Activated CD8-positive, alpha-beta memory T cell treated with anti-CD3 and anti-CD28 coated beads, Interleukin-2, amount 50 U/mL, for 1 hour (primary cell): Measurements from ENCODE around the gene SLC26A8.
"Not testable (repeated sequence)": the region's sequence is repeated elsewhere in the genome, so short reads cannot be mapped to it uniquely, and the experiment has no call there.

ENCODE experiments used
- DNase-seq: peaks from one replicate; pipeline ENCODE4 v3.0.0-alpha.2; 2020; ENCODE audit errors: extremely low read depth

SLC26A8 gene

GRCh38 chr6:35945650-35946025, 78.8 kb downstream of the SLC26A8 start:
- DNase-seq: no peak

GRCh38 chr6:35943390-35943789, 81.1 kb downstream of the SLC26A8 start:
- DNase-seq: no peak

GRCh38 chr6:35942355-35942754, 82.1 kb downstream of the SLC26A8 start:
- no peak for DNase-seq

DNA sequence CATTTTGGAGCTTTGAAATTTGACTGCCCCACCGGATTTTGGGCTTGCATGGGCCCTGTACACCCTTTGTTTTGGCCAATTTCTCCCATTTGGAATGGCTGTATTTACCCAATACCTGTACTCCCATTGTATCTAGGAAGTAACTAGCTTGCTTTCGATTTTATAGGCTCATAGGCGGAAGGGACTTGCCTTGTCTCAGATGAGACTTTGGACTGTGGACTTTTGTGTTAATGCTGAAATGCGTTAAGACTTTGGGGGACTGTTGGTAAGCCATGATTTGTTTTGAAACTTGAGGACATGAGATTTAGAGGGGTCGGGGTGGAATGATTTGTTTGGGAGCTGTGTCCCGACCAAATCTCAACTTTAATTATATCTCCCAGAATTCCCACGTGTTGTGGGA, 83.3 kb downstream of the SLC26A8 start:
- not testable (repeated sequence) for DNase-seq

DNA sequence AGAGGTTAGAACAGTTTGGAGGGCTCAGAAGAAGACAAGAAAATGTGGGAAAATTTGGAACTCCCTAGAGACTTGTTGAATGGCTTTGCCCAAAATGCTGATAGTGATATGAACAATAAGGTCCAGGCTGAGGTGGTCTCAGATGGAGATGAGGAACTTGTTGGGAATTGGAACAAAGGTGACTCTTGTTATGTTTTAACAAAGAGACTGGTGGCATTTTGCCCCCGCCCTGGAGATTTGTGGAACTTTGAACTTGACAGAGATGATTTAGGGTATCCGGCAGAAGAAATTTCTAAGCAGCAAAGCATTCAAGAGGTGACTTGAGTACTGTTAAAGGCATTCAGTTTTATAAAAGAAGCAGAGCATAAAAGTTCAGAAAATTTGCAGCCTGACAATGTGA, 84.4 kb downstream of the SLC26A8 start:
- not testable (repeated sequence) for DNase-seq

DNA sequence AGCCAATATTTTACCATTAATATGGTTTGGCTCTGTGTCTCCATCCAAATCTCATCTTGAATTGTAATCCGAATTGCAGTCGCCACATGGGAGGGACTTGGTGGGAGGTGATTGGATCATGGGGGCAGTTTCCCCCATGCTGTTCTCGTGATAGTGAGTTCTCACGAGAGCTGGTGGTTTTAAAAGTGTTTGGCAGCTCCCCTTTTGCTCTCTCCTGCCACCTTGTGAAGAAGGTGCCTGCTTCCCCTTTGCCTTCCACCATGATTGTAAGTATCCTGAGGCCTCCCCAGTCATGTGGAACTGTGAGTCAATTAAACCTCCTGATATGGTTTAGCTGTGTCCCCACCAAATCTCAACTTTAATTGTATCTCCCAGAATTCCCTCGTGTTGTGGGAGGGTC, 85.2 kb downstream of the SLC26A8 start:
- not testable (repeated sequence) for DNase-seq

- DNase-seq: no peak
These were observed 87.6 kb downstream of the SLC26A8 start for GRCh38 chr6:35936681-35937359.

DNA sequence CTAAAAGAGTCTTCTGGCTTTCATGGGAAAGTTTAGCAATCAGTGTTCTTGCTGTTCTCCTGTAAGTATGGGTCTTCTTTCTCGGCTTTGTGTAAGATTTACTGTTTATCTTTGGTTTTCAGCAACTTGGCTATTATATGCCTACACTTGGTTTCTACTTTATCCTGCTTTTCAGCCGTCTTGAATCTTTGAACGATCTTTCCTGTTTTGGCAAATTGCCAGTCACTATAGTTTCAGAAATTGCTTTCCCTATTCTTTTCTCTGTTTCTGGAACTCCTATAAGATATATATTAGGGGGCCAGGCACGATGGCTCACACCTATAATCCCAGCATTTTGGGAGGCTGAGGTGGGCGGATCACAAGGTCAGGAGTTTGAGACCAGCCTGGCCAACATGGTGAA, 89.0 kb downstream of the SLC26A8 start:
- no peak for DNase-seq

DNA sequence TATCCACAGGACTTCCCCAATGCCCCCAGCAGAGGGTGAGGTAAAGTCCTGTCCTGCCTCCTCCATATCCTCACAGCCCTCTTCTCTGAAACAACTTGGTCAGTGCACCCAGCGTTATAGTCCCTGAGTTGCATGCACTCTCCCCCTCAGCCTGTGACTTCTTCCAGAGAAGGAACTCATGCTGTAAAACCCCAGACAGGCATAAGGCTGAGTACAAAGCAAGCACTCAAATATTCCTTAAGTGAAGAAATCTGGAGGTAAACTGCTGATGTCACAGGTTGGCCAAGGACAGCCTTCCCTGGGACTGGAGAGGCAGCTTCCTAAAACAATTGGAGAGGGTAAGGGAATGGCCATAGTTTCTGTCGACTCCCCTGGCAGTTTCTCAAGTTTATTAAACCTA, 90.6 kb downstream of the SLC26A8 start:
- no peak for DNase-seq

DNA sequence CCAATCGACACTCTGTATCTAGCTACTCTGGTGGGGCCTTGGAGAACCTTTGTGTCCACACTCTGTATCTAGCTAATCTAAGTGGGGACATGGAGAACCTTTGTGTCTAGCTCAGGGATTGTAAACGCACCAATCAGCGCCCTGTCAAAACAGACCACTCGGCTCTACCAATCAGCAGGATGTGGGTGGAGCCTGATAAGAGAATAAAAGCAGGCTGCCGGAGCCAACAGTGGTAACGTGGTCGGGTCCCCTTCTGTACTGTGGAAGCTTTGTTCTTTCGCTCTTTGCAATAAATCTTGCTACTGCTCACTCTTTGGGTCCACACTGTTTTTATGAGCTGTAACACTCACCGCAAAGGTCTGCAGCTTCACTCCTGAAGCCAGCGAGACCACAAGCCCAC, 92.6 kb downstream of the SLC26A8 start:
- DNase-seq: not testable (repeated sequence)

DNA sequence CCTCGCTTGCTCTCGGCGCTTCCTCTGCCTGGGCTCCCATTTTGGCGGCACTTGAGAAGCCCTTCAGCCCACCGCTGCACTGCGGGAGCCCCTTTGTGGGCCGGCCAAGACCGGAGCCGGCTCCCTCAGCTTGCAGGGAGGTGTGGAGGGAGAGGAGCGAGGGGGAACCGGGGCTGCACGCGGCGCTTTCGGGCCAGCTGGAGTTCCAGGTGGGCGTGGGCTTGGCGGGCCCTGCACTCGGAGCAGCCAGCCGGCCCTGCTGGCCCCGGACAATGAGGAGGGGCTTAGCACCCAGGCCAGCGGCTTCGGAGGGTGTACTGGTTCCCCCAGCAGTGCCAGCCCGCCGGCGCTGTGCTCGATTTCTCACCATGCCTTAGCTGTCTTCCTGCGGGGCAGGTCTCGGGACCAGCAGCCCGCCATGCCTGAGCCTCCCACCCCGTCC, 93.3 kb downstream of the SLC26A8 start:
- DNase-seq: no peak

GRCh38 chr6:35929601-35930000, 94.8 kb downstream of the SLC26A8 start:
- DNase-seq: no peak

- DNase-seq: no peak
These were observed 97.8 kb downstream of the SLC26A8 start for GRCh38 chr6:35926509-35927215.

DNA sequence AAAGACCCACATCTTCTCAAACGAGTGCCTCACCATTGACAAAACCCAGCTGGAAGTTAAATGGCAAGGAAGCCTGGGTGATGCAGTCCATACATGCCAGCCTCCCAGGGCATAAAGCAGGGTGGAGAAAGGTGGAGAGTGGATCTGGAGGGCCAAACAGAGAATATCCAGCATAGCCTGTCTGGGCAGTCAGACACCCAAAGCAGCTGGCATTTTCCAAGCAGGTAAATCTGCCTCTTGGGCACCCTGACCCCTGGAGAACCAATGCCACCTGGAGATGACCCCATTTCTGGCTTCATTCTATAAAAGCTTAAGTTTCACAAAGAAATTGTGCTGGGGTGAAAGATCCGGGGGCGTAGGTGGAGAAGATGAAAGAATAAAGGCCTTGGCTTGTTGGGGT, 98.5 kb downstream of the SLC26A8 start:
- DNase-seq: no peak

- no peak for DNase-seq
These were observed 100.3 kb downstream of the SLC26A8 start for GRCh38 chr6:35924146-35924545.

- DNase-seq: no peak
These were observed 102.3 kb downstream of the SLC26A8 start for GRCh38 chr6:35922139-35922554.

GRCh38 chr6:35920793-35921732, 103.4 kb downstream of the SLC26A8 start, which contains the start of gene SRPK1:
Gene SRPK1, minus strand, starts transcription at chr6:35921098. Its CDS starts 42 bp downstream, at chr6:35921056.
- DNase-seq: peak; percentile 32

- peak; percentile 30 for DNase-seq
These were observed 104.4 kb downstream of the SLC26A8 start for GRCh38 chr6:35919827-35920751.

GRCh38 chr6:35919085-35919826, 105.2 kb downstream of the SLC26A8 start:
- DNase-seq: no peak

DNA sequence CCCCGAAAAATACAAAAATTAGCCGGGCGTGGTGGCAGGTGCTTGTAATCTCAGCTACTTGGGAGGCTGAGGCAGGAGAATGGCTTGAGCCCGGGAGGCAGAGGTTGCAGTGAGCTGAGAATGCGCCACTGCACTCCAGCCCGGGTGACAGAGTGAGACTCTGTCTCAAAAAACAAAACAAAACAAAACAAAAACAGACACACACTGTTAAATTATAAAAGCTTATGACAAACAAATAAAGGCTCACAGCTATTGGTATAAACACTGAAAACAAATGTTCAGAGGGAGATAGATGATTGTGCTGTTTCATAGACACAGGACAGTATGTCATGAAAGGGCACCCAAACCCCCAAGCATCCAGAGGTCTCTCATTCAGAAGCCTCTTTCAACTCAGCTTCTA, 107.5 kb downstream of the SLC26A8 start:
- DNase-seq: not testable (repeated sequence)
